AG04450 (cell line): ENCODE measurements around the gene SH3BP5. TPM values are rescaled to one million over a fixed set of nuclear protein-coding genes. Genes with fewer than 3 reads are reported as not detected.
"Not testable (repeated sequence)": the region's sequence is repeated elsewhere in the genome, so short reads cannot be mapped to it uniquely, and the experiment has no call there.

Source experiments
- CTCF ChIA-PET: fragments of 300-600, 350-600 bp; formaldehyde crosslinking; extraction: SDS; loops from one replicate; lab custom pipeline; 2022; ENCODE audit warnings: antibody characterized with exemption, inconsistent platforms; lab: Charles Lee
- POLR2A ChIA-PET: fragments of 350-600 bp; formaldehyde crosslinking; extraction: SDS; loops from one replicate; lab custom pipeline; 2021; ENCODE audit warnings: antibody characterized with exemption, inconsistent platforms; lab: Yijun Ruan, JAX
- DNase-seq: peaks from one replicate; pipeline ENCODE4 v3.0.0-alpha.2; 2011; ENCODE audit warnings: low read depth, low spot score
- H3K27ac ChIP-seq: one replicate; pipeline ENCODE4 v1.5.1; 2012; ENCODE audit warnings: low read depth, low read length, control low read depth
- H3K27me3 ChIP-seq: one replicate; pipeline ENCODE4 v1.6.0; 2012; ENCODE audit warnings: low read length; ENCODE audit not compliant: control insufficient read depth, insufficient read depth
- H3K4me3 ChIP-seq: 2 replicates; pipeline ENCODE4 v1.5.1; 2011; ENCODE audit warnings: mild to moderate bottlenecking, low read depth, low read length, control low read depth
- H3K9me3 ChIP-seq: 2 replicates; pipeline ENCODE4 v1.5.1; 2012; ENCODE audit warnings: low read length; ENCODE audit not compliant: control insufficient read depth, insufficient read depth
- polyA plus RNA-seq: library from polyadenylated mRNA; depleted of rRNA; stranded (reverse); fragments of >200 nt; gene quantifications from 2 replicates; pipeline ENCODE4 v1.2.3, GENCODE V29; 2011
- TF ChIP-seq, protein P1 (sequence below): IDR thresholded peaks from 2 replicates; pipeline ENCODE4 v1.5.1; 2011; ENCODE audit warnings: low read depth, low read length, control low read depth, inconsistent platforms

Gene SH3BP5
- polyA plus RNA-seq, 1 experiment: 16.6 TPM

DNA sequence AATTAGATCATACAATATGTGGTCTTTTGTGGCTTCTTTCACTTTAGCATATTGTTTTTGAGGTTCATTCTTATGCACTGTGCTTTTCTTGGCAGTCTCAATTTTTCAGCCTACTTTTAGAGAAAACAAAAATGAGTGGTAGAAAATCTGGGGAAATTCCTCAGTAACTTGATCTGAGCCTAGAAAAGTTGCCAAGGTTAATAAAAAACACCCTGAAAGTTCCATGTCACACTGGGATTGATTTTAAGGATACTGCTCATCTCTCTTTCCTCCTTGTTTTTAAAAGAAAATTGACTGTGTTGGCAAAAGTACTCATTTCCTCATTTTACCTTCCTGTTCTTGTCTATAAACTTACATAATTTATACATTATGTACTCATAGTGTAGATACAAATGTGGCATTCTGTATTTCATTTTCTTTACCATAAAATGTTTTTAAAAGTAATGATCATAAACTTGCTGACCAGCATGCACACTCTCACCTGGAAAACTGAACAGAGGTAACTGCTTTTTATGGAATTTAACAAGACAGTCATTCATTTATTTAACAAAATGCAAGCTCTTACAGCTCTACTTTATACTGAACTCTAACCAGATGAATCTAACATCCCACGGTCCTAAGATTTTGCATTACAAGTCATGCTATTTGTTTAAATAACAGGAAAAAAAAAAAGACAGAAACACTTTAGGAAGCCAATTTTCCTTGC is 28.6 kb upstream of the SH3BP5 start:
- ChIA-PET POLR2A (interaction anchor here (0.7 kb wide), 1 partner anchor 91 kb away, joined by 8 read pairs; no protein-coding TSS in a partner anchor), CTCF (interaction anchor here (0.9 to 1.5 kb wide), 3 partner anchors 28 to 93 kb away, joined by 4 to 5 read pairs (median 5); partner anchors contain the start of gene SH3BP5)
- H3K27ac ChIP-seq: no peak overlapping the region
- H3K4me3 ChIP-seq: no peak overlapping the region
- TF ChIP-seq, protein P1, sequence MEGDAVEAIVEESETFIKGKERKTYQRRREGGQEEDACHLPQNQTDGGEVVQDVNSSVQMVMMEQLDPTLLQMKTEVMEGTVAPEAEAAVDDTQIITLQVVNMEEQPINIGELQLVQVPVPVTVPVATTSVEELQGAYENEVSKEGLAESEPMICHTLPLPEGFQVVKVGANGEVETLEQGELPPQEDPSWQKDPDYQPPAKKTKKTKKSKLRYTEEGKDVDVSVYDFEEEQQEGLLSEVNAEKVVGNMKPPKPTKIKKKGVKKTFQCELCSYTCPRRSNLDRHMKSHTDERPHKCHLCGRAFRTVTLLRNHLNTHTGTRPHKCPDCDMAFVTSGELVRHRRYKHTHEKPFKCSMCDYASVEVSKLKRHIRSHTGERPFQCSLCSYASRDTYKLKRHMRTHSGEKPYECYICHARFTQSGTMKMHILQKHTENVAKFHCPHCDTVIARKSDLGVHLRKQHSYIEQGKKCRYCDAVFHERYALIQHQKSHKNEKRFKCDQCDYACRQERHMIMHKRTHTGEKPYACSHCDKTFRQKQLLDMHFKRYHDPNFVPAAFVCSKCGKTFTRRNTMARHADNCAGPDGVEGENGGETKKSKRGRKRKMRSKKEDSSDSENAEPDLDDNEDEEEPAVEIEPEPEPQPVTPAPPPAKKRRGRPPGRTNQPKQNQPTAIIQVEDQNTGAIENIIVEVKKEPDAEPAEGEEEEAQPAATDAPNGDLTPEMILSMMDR: no peak
- H3K27me3 ChIP-seq: peaks cover 4% of the 10 kb centered on the region
- no peak for DNase-seq
- no peaks in the 10 kb centered on the region for H3K9me3 ChIP-seq

DNA sequence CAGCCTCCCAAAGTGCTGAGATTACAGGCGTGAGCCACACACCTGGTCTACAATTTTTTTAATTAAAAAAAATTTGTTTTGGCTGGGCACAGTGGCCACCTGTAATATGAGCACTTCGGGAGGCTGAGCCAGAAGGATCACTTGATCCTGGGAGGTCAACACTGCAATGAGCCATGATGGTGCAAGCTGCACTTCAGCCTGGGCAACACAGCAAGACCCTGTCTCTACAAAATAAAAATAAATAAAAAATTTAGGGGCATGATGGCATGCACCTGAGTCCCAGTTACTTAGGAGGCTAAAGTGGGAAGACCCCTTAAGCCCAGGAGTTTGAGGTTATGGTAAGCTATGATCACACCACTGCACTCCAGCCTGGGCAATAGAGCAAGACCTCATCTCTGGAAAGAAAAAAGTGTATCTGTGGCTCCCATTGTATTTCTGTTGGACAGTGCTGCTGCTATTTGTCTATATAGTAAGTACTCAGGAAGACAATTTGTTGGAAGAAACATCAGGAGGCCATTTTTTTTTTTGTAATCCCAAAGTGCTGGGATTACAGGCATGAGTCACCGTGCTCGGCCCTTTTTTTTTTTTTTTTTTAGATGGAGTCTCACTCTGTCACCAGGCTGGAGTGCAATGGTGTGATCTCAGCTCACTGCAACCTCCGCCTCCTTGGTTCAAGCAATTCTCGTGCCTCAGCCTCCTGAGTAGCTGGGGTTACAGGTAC is 27.5 kb upstream of the SH3BP5 start:
- POLR2A ChIA-PET: interaction anchor here (0.7 kb wide), 1 partner anchor 90 kb away, joined by 8 read pairs; no protein-coding TSS in a partner anchor
- CTCF ChIA-PET: interaction anchor here (1.6 kb wide), 1 partner anchor 45 kb away, joined by 3 read pairs; no protein-coding TSS in a partner anchor
- DNase-seq: no peak
- Histone ChIP-seq H3K4me3 (no peak overlapping the region), H3K9me3 (no peaks in the 10 kb centered on the region), H3K27ac (no peak overlapping the region), H3K27me3 (peaks cover 4% of the 10 kb centered on the region)
- TF ChIP-seq, protein P1: no peak

DNA sequence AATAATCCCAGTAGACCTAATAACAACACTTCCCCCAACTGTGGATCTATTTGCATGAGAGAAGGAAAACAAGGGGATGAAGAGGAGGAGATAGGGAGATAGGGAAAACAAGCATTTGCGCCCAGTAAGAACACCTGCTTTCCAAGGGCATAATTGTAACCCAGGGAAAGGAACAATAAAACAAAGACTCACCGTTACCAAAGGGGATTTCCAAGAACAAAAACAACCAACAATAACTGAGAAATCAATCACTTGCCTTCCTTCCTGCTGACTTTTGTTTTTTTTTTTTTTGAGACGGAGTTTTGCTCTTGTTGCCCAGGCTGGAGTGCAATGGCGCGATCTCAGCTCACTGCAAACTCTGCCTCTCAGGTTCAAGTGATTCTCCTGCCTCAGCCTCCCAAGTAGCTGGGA is 24.3 kb upstream of the SH3BP5 start:
- CTCF ChIA-PET: interaction anchor here (0.7 to 2.1 kb wide), 2 partner anchors 88 to 98 kb away, joined by 5 to 9 read pairs; no protein-coding TSS in a partner anchor
- DNase-seq, H3K27ac ChIP-seq, H3K27me3 ChIP-seq, H3K9me3 ChIP-seq, H3K4me3 ChIP-seq: not testable (repeated sequence)
- POLR2A ChIA-PET: interaction anchor here (0.7 kb wide), 1 partner anchor 31 kb away, joined by 6 read pairs; no protein-coding TSS in a partner anchor

DNA sequence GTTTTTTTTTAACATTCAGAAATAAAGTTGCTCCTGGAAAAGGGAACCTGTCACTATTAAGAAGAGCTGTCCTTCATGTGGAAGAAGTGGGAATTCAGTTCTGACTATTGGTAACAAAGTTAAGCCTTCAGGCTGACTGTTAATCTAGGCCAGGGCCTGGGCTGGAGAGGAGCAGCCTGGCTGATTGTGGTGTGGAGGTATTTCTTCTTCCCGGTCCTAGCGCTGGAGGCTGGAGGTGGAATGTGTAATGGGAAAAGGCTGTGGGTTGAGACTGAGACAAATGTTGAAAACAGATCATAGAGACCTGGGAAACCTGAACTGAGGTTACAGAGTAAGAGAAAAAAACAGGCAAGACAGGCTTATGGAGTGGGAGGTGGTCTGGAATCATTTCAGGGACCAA is 23.8 kb upstream of the SH3BP5 start:
- TF ChIP-seq, protein P1: no peak
- no peak for DNase-seq
- no peak overlapping the region for H3K27ac ChIP-seq
- peaks cover 8% of the 10 kb centered on the region for H3K9me3 ChIP-seq
- POLR2A ChIA-PET: interaction anchor here (0.7 kb wide), 1 partner anchor 32 kb away, joined by 6 read pairs; no protein-coding TSS in a partner anchor
- CTCF ChIA-PET: interaction anchor here (2.1 kb wide), 1 partner anchor 88 kb away, joined by 9 read pairs; no protein-coding TSS in a partner anchor
- peaks cover 4% of the 10 kb centered on the region for H3K27me3 ChIP-seq
- H3K4me3 ChIP-seq: no peak overlapping the region

DNA sequence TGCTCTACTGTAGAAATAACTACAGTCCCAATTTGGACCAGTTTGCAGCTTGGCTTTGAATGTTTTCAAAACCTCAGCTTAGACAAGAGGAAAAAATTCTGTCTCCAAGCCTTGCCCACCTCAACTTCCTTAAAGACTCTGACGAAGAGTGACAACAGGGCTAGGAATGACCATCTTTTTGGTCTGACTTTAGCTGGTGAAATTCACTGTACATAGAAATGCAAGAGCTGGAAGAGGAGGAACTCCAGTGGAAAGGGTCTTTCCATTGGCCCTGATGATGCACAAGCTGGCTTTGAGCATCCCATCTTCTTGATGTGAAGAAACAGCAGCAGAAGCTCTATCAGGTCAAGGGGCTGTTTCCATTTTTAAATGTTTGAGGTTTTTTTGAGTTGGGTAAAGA is 22.7 kb upstream of the SH3BP5 start:
- no peak for DNase-seq
- no peak overlapping the region for H3K27ac ChIP-seq
- CTCF ChIA-PET: interaction anchor here (1.7 to 2.1 kb wide), 2 partner anchors 22 to 87 kb away, joined by 9 to 11 read pairs; partner anchors contain the start of gene SH3BP5
- TF ChIP-seq, protein P1: no peak
- H3K9me3 ChIP-seq: peaks cover 8% of the 10 kb centered on the region
- POLR2A ChIA-PET: interaction anchor here (0.8 kb wide), 1 partner anchor 22 kb away, joined by 3 read pairs; the partner anchor contains the start of gene SH3BP5
- H3K27me3 ChIP-seq: peaks cover 4% of the 10 kb centered on the region
- H3K4me3 ChIP-seq: no peak overlapping the region
